HG03095 (cell line): ENCODE data around the gene ELAVL4.

Experiments used
- ATAC-seq: cut with Tn5 transposase; IDR thresholded peaks from one replicate; pipeline ENCODE4 v1.9.1; 2021; ENCODE audit warnings: moderate library complexity; ENCODE audit not compliant: unreplicated experiment

Gene ELAVL4

DNA sequence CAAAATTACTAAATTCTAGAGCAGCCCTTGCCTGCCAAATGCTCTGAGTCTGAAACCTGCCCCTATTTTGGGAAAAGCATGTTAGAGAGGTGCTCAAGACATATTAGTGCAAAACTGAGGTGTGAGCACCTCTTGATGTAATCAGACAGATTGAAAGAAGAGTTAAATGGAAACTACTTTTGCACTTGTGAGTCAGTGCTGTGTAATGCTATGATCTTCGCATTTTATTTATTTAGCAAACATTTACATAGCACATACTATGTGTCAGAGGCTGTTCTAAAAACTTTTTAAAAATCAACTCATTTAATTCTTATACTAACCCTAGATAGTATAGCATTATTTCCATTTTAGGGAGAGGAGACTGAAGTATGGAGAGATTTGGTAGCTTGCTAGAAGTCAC is 138.1 kb downstream of the ELAVL4 start:
- ATAC-seq, result no peak

GRCh38 chr1:50251702-50252101 is 143.0 kb downstream of the ELAVL4 start:
- ATAC-seq, result peak; percentile 74

GRCh38 chr1:50252196-50252595 is 143.5 kb downstream of the ELAVL4 start:
- ATAC-seq, result no peak
